ENCODE measurements around the gene PRKCB.

Gene PRKCB

GRCh38 chr16:23969468-23970297 is 133.9 kb downstream of the PRKCB start:
- DNase-seq = no peak

DNA sequence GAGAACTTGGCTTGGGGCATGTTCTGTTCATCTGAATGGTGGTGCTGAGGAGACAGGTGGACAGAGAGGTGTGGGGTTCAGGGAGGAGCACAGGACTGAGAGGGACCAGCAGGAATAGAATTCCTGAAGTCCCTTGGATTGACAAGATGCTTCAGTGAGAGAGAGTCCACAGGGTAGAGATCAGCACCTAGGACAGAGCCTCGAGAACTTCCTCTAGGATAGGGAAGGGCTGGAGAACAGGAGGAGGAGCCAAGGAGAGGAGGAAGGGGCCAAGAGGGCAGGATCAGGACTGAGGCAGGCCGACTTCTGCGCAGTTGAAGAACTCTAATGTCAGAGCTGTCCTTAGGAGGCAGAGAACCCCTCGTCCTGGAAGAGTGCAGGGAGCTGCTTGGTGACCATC is 138.4 kb downstream of the PRKCB start:
- DNase-seq = no peak

GRCh38 chr16:23975293-23975692 is 139.5 kb downstream of the PRKCB start:
- DNase-seq = no peak

- no peak for DNase-seq
Measured at GRCh38 chr16:23976091-23976490, 140.3 kb downstream of the PRKCB start.

- no peak for DNase-seq
Measured at GRCh38 chr16:23976524-23976923, 140.7 kb downstream of the PRKCB start.

DNA sequence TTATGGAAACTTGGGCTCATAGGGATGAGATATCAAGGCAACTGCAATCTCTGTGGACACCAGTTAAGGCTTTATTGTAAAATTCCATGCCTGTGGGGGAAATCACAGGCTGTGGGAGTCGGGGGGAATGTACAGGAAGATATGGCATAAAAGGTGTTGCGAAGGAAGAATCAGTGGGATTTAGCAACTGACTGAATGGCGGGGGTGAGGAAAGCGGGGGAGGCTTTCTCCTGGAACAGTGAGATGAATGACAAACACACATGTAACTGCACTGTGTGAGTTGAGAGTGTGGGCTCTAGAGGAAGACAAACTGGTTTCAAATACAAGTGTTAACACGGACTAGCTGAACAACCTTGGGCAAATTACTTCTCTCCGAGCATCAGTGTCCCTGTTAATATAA is 143.7 kb downstream of the PRKCB start:
- DNase-seq = no peak

DNA sequence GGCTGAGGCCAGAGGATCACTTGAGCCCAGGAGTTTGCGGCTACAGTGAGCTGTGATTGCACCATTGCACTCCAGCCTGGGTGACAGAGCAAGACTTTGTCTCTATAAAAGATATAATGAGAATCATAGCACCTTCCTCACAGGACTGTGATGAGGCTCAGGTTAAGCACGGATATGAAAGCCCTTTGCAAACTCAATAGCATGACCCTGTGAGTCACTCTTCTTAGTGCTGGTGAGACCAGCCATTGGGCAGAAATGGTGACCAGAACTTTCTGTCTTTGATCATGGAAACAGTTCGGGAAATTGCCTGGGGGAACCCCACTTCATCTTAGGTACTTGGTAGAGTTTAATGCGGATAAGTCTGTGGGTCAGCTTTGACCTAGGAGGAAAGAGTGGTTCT is 144.2 kb downstream of the PRKCB start:
- no peak for DNase-seq

DNA sequence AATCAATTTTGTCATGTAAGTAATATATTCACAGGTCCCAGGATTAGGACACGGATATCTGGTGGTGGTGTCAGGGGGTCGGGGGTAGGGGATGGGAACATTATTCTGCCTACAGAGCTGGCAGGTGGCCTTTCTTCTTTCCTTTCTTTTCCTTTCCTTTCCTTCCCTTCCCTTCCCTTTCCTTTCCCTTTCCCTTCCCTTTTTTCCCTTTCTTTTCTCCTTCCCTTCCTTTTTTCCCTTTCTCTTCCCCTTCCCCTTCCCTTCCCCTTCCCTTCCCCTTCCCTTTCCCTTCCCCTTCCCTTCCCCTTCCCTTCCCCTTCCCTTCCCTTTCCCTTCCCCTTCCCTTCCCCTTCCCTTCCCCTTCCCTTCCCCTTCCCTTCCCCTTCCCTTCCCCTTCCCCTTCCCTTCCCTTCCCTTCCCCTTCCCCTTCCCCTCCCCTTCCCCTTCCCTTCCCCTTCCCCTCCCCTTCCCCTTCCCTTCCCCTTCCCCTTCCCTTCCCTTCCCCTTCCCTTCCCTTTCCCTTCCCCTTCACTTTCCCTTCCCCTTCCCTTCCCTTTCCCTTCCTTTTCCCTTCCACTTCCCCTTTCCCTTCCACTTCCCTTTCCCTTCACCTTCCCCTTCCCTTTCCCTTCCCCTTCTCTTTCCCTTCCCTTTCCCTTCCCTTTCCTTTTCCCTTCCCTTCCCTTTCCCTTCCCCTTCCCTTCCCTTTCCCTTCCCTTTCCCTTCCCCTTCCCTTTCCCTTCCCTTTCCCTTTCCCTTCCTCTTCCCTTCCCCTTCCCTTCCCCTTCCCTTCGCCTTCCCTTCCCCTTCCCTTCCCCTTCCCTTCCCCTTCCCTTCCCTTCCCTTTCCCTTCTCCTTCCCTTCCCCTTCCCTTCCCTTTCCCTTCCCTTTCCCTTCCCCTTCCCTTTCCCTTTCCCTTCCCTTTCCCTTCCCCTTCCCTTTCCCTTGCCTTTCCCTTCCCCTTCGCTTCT is 145.9 kb downstream of the PRKCB start:
- no peak for DNase-seq

- no peak for DNase-seq
Measured at GRCh38 chr16:23986455-23986854, 150.7 kb downstream of the PRKCB start.

DNA sequence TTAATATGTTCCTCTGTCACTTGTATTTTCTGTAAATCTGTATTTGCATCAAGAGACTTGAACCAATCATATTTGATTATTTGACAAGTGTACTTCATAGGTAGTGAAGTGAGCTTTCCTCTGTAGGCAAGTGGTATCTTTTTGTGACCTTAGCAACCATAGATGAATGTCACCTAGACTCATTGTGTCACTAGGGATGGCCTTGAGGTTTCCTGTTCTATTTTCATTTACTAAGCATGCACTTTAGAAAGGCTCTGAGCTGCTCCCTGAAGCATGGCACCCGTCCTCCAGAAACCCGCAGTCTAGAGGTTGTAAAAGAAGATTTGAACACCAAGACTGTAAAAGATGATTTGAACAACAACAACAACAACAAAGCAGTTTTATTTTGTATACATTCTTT is 151.7 kb downstream of the PRKCB start:
- no peak for DNase-seq

GRCh38 chr16:23990507-23990906 is 154.7 kb downstream of the PRKCB start:
- DNase-seq = no peak

DNA sequence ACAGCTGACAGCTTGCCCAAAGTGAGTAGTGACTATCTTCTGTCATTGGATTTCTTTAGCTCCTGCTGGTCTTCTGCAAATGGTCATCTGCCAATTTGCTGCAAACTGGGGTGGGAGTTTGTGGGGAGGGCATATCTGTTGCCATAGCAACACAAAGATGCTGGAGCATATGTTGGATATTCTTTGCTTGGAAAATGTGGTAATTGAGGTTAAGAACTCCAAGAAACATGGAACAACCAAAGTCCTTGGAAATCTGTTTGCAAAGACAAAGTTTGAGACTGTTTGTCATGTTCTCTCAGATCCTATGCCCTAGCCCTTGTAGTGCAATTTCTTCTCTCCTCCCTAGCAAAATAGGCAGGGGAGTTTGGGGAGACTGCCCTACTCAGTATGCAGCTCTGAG is 155.3 kb downstream of the PRKCB start:
- no peak for DNase-seq

DNA sequence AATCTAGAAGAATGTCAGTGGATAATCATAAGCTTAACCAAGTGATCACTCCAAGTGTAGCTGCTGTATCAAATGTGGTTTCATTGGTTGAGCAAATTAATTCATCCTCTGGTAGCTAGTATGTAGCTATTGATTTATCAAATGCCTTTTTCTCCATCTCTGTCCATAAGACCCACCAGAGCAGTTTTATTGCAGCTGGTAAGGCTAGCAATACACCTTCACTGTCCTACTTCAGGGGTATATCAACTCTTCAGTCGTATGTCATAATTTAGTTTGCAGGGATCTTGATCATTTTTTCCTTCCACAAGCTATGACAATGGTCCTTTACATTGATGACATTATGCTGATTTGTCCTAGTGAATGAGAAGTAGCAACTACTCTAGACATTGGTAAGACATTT is 158.8 kb downstream of the PRKCB start:
- DNase-seq = no peak

DNA sequence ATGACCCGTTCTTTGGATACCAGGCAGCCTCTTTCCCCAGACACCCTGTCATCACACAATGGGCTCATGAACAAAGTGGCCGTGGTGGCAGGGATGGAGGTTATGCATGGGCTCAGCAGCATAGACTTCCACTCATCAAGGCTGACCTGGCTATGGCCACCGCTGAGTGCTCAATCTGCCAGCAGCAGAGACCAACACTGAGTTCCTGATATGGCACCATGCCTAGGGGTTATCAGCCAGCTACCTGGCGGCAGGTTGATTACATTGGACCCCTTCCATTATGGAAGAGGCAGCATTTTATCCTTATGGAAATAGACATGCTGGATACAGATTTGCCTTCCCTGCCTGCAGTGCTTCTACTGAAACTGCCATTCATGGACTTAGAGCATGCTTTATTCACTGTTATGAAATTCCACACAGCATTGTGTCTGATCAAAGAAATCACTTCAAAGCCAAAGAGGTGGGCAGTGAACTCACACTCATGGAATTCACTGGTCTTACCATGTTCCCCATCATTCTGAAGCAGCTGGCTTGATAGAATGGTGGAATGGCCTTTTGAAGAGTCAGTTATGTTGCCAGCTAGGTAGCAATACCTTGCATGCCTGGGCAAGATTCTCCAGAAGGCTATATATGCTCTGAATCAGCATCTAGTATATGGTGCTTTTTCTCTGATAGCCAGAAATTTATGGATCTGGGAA is 160.6 kb downstream of the PRKCB start:
- DNase-seq = no peak

- DNase-seq = no peak
Measured at GRCh38 chr16:23998771-23999170, 163.0 kb downstream of the PRKCB start.

DNA sequence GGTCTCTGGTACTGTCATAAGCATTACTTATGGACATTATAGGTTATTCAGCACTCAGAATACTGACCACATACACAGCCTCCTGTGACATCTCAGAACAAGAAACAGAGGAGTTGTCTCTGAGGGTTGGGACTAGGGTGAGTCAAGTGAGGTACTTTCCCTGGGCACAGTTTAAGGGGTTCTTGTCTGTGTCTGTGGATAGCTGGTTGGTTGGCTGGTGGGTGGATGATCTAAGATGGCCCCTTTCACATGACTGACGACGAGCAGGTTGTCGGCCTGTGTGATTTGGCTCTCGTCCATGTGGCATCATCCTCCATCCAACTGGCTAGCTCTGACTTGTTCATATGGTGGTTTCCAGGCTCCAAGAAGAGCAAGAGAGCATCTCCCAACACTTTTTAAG is 163.9 kb downstream of the PRKCB start:
- DNase-seq = no peak

- DNase-seq = no peak
Measured at GRCh38 chr16:24001710-24002109, 165.9 kb downstream of the PRKCB start.

DNA sequence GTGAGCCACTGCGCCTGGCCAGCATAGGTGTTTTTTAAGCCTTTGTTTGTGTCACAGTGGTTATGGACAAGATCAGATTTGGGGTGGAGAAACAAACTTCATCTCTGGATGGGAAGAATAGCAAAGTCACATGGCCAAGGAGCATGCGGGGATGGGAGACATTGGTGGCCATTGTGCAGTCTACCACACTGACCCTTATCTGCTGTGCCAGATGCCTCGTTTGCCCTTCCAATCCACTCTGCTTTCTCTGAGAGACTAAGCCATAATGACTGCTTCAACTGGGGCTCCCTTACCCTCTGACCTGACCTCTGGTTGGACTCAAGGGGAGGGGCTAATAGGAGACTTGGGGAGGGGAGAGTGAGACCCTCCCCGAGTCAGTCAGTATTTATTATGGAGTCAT is 166.8 kb downstream of the PRKCB start:
- no peak for DNase-seq

- no peak for DNase-seq
Measured at GRCh38 chr16:24005577-24005976, 169.8 kb downstream of the PRKCB start.

DNA sequence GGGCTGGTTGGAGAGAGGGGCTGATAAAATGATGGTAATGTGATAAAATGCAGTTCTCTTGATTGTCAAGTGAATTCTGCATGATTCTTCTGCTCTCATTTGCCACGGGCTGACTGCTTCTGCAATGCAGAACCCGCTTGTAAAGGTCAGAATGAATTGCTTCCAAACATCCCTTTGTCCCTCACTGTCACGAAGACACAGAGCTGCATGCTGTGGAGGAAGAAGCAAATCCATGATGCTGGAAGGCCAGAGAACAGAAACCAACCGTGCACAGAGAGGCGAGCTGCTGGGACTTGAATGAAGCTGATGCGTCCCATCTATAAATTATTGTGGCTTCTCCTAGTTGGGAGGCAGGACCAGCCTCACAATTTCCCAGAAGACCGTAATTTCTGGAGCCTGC is 171.6 kb downstream of the PRKCB start:
- DNase-seq = no peak

GRCh38 chr16:24007934-24008333 is 172.2 kb downstream of the PRKCB start:
- DNase-seq = no peak

DNA sequence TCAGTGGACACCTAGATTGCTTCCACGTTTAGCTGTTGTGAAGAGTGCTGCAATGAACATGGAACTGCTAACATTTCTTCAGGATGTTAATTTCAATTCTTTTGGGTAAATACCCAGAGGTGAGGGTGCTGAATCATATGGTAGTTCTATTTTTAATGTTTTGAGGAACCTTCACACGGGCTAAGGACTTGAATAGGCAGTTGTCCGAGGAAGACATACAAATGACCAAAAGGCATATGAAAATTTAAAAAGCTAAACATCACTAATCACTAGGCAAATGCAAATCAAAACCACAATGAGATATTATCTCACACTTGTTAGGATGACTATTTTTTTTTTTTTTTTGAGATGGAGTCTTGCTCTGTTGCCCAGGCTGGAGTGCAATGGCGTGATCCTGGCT is 173.3 kb downstream of the PRKCB start:
- DNase-seq = no peak

DNA sequence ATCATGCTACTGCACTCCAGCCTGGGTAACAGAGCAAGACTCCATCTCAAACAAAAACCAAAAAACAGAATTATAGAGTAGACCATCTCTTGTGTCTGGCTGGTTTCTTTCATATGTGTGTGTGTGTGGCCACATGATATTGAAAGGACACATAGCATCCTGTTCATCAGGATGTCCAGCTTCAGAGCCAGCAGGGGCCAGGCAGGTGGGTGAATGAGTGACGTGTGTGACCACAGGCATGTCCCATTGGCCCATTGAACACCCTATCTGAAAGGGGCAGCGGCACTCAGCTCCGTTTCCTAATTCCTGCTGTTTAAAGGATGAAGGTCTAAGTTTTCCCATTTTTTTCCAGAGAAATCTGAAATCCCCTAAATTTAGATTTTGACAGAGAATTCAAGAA is 174.2 kb downstream of the PRKCB start:
- DNase-seq = no peak
